ENCODE measurements around the gene MACIR. TPM values are rescaled to one million over a fixed set of nuclear protein-coding genes. Genes with fewer than 3 reads are reported as not detected.

MACIR gene
- total and polyA plus RNA-seq, 2 of the 13 experiments (the other 11 are each of a cell fraction or from before 2014, with no cell fraction given) = 2.4 to 4.4 TPM

DNA sequence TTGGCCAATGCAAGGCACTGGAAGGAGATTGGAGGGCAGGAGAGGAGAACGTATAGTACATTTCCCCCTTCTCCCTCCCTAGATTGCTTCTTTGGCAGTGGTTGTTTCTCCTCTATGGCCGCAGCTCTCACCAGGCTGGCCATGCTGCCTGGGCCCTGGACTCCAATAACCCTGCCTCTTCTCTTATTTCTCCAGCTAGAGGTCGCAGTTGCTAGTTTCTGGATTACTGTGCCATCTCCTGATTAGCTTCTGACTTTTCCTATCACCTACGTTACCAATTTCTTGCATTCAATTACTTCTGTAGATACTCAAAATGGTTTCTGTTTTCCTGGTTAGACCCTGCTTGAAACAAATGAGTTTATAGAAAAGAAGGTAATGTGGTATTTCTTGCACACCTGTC lies 2.4 kb upstream of the MACIR start (continued):
- TF ChIP-seq, protein P1, sequence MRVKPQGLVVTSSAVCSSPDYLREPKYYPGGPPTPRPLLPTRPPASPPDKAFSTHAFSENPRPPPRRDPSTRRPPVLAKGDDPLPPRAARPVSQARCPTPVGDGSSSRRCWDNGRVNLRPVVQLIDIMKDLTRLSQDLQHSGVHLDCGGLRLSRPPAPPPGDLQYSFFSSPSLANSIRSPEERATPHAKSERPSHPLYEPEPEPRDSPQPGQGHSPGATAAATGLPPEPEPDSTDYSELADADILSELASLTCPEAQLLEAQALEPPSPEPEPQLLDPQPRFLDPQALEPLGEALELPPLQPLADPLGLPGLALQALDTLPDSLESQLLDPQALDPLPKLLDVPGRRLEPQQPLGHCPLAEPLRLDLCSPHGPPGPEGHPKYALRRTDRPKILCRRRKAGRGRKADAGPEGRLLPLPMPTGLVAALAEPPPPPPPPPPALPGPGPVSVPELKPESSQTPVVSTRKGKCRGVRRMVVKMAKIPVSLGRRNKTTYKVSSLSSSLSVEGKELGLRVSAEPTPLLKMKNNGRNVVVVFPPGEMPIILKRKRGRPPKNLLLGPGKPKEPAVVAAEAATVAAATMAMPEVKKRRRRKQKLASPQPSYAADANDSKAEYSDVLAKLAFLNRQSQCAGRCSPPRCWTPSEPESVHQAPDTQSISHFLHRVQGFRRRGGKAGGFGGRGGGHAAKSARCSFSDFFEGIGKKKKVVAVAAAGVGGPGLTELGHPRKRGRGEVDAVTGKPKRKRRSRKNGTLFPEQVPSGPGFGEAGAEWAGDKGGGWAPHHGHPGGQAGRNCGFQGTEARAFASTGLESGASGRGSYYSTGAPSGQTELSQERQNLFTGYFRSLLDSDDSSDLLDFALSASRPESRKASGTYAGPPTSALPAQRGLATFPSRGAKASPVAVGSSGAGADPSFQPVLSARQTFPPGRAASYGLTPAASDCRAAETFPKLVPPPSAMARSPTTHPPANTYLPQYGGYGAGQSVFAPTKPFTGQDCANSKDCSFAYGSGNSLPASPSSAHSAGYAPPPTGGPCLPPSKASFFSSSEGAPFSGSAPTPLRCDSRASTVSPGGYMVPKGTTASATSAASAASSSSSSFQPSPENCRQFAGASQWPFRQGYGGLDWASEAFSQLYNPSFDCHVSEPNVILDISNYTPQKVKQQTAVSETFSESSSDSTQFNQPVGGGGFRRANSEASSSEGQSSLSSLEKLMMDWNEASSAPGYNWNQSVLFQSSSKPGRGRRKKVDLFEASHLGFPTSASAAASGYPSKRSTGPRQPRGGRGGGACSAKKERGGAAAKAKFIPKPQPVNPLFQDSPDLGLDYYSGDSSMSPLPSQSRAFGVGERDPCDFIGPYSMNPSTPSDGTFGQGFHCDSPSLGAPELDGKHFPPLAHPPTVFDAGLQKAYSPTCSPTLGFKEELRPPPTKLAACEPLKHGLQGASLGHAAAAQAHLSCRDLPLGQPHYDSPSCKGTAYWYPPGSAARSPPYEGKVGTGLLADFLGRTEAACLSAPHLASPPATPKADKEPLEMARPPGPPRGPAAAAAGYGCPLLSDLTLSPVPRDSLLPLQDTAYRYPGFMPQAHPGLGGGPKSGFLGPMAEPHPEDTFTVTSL (CRISPR knock-in tag; IDR thresholded peaks at IDR 0.05; ENCODE audit: borderline replicate concordance) = no peak
- no peak; the same call in 1 of the 2 replicates for TF ChIP-seq ZFY (CRISPR knock-in tag; IDR thresholded peaks at IDR 0.05)
- no peak for TF ChIP-seq NR2F1 (CRISPR knock-in tag; IDR thresholded peaks at IDR 0.05)
- TF ChIP-seq, protein P2, sequence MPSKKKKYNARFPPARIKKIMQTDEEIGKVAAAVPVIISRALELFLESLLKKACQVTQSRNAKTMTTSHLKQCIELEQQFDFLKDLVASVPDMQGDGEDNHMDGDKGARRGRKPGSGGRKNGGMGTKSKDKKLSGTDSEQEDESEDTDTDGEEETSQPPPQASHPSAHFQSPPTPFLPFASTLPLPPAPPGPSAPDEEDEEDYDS (CRISPR knock-in tag; IDR thresholded peaks at IDR 0.05) = no peak
- TF ChIP-seq, protein P3, sequence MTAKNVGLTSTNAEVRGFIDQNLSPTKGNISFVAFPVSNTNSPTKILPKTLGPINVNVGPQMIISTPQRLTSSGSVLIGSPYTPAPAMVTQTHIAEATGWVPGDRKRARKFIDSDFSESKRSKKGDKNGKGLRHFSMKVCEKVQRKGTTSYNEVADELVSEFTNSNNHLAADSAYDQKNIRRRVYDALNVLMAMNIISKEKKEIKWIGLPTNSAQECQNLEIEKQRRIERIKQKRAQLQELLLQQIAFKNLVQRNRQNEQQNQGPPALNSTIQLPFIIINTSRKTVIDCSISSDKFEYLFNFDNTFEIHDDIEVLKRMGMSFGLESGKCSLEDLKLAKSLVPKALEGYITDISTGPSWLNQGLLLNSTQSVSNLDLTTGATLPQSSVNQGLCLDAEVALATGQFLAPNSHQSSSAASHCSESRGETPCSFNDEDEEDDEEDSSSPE (CRISPR knock-in tag; IDR thresholded peaks at IDR 0.05) = no peak
- TF ChIP-seq SCMH1 (CRISPR knock-in tag; IDR thresholded peaks at IDR 0.05; ENCODE audit: borderline replicate concordance) = no peak
- no peak for TF ChIP-seq DPF2 (CRISPR knock-in tag; IDR thresholded peaks at IDR 0.05; ENCODE audit: borderline replicate concordance, low read depth)
- no peak for TF ChIP-seq ZNF101 (CRISPR knock-in tag; IDR thresholded peaks at IDR 0.05; ENCODE audit: borderline replicate concordance, low read depth)
- TF ChIP-seq, protein P4, sequence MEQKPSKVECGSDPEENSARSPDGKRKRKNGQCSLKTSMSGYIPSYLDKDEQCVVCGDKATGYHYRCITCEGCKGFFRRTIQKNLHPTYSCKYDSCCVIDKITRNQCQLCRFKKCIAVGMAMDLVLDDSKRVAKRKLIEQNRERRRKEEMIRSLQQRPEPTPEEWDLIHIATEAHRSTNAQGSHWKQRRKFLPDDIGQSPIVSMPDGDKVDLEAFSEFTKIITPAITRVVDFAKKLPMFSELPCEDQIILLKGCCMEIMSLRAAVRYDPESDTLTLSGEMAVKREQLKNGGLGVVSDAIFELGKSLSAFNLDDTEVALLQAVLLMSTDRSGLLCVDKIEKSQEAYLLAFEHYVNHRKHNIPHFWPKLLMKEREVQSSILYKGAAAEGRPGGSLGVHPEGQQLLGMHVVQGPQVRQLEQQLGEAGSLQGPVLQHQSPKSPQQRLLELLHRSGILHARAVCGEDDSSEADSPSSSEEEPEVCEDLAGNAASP (CRISPR knock-in tag; IDR thresholded peaks at IDR 0.05; ENCODE audit: borderline replicate concordance) = no peak
- TF ChIP-seq ZKSCAN5 (CRISPR knock-in tag; IDR thresholded peaks at IDR 0.05) = no peak
- TF ChIP-seq, protein P5, sequence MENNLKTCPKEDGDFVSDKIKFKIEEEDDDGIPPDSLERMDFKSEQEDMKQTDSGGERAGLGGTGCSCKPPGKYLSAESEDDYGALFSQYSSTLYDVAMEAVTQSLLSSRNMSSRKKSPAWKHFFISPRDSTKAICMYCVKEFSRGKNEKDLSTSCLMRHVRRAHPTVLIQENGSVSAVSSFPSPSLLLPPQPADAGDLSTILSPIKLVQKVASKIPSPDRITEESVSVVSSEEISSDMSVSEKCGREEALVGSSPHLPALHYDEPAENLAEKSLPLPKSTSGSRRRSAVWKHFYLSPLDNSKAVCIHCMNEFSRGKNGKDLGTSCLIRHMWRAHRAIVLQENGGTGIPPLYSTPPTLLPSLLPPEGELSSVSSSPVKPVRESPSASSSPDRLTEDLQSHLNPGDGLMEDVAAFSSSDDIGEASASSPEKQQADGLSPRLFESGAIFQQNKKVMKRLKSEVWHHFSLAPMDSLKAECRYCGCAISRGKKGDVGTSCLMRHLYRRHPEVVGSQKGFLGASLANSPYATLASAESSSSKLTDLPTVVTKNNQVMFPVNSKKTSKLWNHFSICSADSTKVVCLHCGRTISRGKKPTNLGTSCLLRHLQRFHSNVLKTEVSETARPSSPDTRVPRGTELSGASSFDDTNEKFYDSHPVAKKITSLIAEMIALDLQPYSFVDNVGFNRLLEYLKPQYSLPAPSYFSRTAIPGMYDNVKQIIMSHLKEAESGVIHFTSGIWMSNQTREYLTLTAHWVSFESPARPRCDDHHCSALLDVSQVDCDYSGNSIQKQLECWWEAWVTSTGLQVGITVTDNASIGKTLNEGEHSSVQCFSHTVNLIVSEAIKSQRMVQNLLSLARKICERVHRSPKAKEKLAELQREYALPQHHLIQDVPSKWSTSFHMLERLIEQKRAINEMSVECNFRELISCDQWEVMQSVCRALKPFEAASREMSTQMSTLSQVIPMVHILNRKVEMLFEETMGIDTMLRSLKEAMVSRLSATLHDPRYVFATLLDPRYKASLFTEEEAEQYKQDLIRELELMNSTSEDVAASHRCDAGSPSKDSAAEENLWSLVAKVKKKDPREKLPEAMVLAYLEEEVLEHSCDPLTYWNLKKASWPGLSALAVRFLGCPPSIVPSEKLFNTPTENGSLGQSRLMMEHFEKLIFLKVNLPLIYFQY (CRISPR knock-in tag; IDR thresholded peaks at IDR 0.05; ENCODE audit: borderline replicate concordance) = no peak
- TF ChIP-seq ZNF709 (CRISPR knock-in tag; IDR thresholded peaks at IDR 0.05) = no peak

Data from HepG2 (cell line).